Ishikawa (cell line): Measurements from ENCODE around the gene IL37.

Source experiments
- CEBPB ChIP-seq: IDR thresholded peaks from 2 replicates; pipeline ENCODE4 v1.6.1; 2012
- CREB1 ChIP-seq: IDR thresholded peaks from 2 replicates; pipeline ENCODE4 v1.6.1; 2012; ENCODE audit warnings: low read depth
- EGR1 ChIP-seq: IDR thresholded peaks from 2 replicates; pipeline ENCODE4 v1.6.1; 2012
- EP300 ChIP-seq: IDR thresholded peaks from 2 replicates; pipeline ENCODE4 v1.6.1; 2012; ENCODE audit warnings: borderline replicate concordance
- FOXM1 ChIP-seq: IDR thresholded peaks from 2 replicates; pipeline ENCODE4 v1.6.1; 2012; ENCODE audit warnings: low read depth, borderline replicate concordance
- MAX ChIP-seq: IDR thresholded peaks from 2 replicates; pipeline ENCODE4 v1.6.1; 2012
- NFIC ChIP-seq: IDR thresholded peaks from 2 replicates; pipeline ENCODE4 v1.6.1; 2012
- RAD21 ChIP-seq: IDR thresholded peaks from 2 replicates; pipeline ENCODE4 v1.6.1; 2012; ENCODE audit warnings: low read depth
- REST ChIP-seq: IDR thresholded peaks from 2 replicates; pipeline ENCODE4 v1.6.1; 2012; ENCODE audit warnings: low read depth, mild to moderate bottlenecking
- TAF1 ChIP-seq: IDR thresholded peaks from 2 replicates; pipeline ENCODE4 v1.6.1; 2012; ENCODE audit warnings: low read depth, mild to moderate bottlenecking
- TCF12 ChIP-seq: IDR thresholded peaks from 2 replicates; pipeline ENCODE4 v1.6.1; 2012; ENCODE audit warnings: low read depth
- TEAD4 ChIP-seq: IDR thresholded peaks from 2 replicates; pipeline ENCODE4 v1.6.1; 2012
- USF1 ChIP-seq: IDR thresholded peaks from 2 replicates; pipeline ENCODE4 v1.6.1; 2012
- YY1 ChIP-seq: IDR thresholded peaks from 2 replicates; pipeline ENCODE4 v1.6.1; 2012; ENCODE audit warnings: low read depth
- ZBTB7A ChIP-seq: IDR thresholded peaks from 2 replicates; pipeline ENCODE4 v1.6.1; 2012; ENCODE audit warnings: low read depth

The IL37 gene

GRCh38 chr2:112870841-112871835, 39.8 kb upstream of the IL37 start:
- TF ChIP-seq NFIC (no peak), REST (no peak), TCF12 (no peak)

- TF ChIP-seq REST = no peak
- no peak for TF ChIP-seq FOXM1
- TF ChIP-seq CREB1 = no peak
- TF ChIP-seq TEAD4 = no peak
- no peak for TF ChIP-seq USF1
- TF ChIP-seq NFIC = no peak
- no peak for TF ChIP-seq EGR1
- TF ChIP-seq YY1 = no peak
- TF ChIP-seq CEBPB = no peak
- TF ChIP-seq EP300 = no peak
- TF ChIP-seq MAX = no peak
- TF ChIP-seq TCF12 = no peak
- TF ChIP-seq RAD21 = no peak
- no peak for TF ChIP-seq TAF1
- TF ChIP-seq ZBTB7A = no peak
Measured at GRCh38 chr2:112876257-112876970, 34.6 kb upstream of the IL37 start.

GRCh38 chr2:112876971-112877361, 34.0 kb upstream of the IL37 start:
- TF ChIP-seq CEBPB (no peak), TAF1 (no peak), USF1 (no peak), REST (no peak), RAD21 (no peak), EGR1 (no peak), YY1 (no peak), TCF12 (no peak), CREB1 (no peak), TEAD4 (no peak), MAX (no peak), NFIC (no peak), ZBTB7A (no peak), FOXM1 (no peak), EP300 (no peak)

GRCh38 chr2:112877423-112877822, 33.5 kb upstream of the IL37 start:
- TF ChIP-seq NFIC (no peak), MAX (no peak), USF1 (no peak), EP300 (no peak), FOXM1 (no peak), YY1 (no peak), EGR1 (no peak), ZBTB7A (no peak)
